ENCODE results near the gene CRYBG2.

Gene CRYBG2

DNA sequence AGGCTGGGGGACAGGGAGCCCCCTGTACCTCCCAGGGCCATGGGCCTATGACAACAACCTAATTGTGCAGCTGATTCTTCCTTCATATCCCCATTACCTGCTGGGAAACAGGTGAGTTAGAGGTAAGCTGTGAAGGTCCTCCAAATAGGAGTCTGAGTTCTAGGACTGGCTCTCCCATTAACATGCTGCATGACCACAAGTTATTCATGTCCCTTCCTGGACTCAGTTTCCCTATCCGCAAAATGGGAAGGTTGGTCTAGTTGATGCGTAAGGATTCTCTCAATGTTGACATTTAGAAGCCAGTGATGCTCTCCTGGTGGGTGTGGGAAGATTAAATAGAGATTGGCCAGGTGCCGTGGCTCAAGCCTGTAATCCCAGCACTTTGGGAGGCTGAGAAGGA, 14.6 kb upstream of the CRYBG2 start:
- H3K4me3 ChIP-seq (replicated peaks; ENCODE audit: low read depth, low read length), result no peak overlapping the region
- DNase-seq (ENCODE audit: low read depth), result no peak
- TF ChIP-seq, protein P1, sequence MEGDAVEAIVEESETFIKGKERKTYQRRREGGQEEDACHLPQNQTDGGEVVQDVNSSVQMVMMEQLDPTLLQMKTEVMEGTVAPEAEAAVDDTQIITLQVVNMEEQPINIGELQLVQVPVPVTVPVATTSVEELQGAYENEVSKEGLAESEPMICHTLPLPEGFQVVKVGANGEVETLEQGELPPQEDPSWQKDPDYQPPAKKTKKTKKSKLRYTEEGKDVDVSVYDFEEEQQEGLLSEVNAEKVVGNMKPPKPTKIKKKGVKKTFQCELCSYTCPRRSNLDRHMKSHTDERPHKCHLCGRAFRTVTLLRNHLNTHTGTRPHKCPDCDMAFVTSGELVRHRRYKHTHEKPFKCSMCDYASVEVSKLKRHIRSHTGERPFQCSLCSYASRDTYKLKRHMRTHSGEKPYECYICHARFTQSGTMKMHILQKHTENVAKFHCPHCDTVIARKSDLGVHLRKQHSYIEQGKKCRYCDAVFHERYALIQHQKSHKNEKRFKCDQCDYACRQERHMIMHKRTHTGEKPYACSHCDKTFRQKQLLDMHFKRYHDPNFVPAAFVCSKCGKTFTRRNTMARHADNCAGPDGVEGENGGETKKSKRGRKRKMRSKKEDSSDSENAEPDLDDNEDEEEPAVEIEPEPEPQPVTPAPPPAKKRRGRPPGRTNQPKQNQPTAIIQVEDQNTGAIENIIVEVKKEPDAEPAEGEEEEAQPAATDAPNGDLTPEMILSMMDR (IDR thresholded peaks at IDR 0.05; ENCODE audit: low read length, missing control alignments), result no peak

DNA sequence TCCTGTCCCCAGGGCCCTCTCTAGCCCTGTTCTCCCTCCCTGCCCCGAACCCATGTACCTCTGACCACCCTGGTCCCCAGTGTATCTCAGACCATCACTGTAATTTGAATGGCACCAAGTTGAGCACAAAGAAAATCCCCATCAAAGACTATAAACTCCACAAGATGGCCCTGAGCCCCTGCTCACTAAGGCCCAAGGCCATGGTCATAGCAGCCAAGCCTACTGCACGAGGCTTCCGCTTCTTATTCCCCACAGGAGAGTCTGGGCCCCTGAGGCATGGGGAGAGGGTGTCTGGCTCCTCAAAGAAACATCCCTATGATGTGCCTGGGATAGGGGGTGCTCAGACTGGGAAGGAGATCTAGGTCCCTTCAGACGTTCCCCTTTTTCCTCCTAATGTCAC, 14.1 kb upstream of the CRYBG2 start:
- TF ChIP-seq, protein P1 (IDR thresholded peaks at IDR 0.05; ENCODE audit: low read length, missing control alignments), result no peak
- no peak for DNase-seq (ENCODE audit: low read depth)

DNA sequence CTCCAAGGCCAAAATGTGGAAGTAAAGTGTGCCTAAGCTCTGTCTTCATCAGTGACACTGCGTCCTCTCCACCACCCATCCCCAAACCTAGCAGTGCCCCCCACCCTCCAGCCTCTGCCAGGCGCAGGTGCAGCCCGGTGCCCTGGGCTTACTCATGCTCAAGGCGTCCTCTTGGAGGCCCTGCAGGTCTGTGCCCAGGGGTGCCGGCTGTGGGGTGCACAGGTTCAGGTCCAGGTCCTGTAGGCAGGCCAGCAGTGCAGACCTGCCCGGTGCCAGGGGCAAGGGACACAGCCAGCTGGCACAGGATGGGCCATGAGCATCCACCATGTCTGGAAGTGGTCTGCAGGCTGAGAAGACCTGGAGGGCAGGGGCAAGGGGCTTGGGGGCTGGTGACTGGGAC, 13.5 kb upstream of the CRYBG2 start:
- DNase-seq (ENCODE audit: low read depth), result no peak
- H3K4me3 ChIP-seq (replicated peaks; ENCODE audit: low read depth, low read length), result no peak overlapping the region
- TF ChIP-seq, protein P1 (IDR thresholded peaks at IDR 0.05; ENCODE audit: low read length, missing control alignments), result no peak

More for the DNA sequence above, 14.1 kb upstream of the CRYBG2 start:
- H3K4me3 ChIP-seq (replicated peaks; ENCODE audit: low read depth, low read length), result no peak overlapping the region

DNA sequence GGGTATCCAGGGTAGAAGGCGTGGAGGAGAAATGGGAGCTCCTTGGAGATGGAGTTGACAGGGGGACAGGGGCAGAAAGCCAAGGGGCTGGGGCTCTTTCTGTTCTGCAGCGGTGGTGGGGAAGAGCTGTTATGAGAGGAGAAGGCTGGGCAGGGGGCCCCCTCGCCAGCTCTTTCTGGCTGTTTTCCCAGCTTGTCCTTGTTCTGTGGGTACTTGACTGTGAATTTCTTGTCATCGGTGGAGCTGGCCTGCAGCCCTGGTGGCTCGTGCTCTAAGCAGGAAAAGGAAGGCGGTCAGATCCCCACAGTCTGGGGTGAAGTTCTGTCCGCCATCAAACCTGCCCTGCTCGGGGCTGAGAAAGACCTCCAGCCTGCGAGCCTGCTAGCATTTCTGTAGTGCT, 11.0 kb upstream of the CRYBG2 start:
- DNase-seq (ENCODE audit: low read depth), result no peak
- TF ChIP-seq, protein P1 (IDR thresholded peaks at IDR 0.05; ENCODE audit: low read length, missing control alignments), result no peak
- H3K4me3 ChIP-seq (replicated peaks; ENCODE audit: low read depth, low read length), result no peak overlapping the region

GRCh38 chr1:26363549-26364448, 9.9 kb upstream of the CRYBG2 start:
- peak; percentile 72 for DNase-seq (ENCODE audit: low read depth)
- H3K4me3 ChIP-seq (replicated peaks; ENCODE audit: low read depth, low read length), result no peak overlapping the region
- TF ChIP-seq, protein P1 (IDR thresholded peaks at IDR 0.05; ENCODE audit: low read length, missing control alignments), result peak; percentile 99

GRCh38 chr1:26362331-26362730, 8.4 kb upstream of the CRYBG2 start:
- no peak overlapping the region for H3K4me3 ChIP-seq (replicated peaks; ENCODE audit: low read depth, low read length)
- TF ChIP-seq, protein P1 (IDR thresholded peaks at IDR 0.05; ENCODE audit: low read length, missing control alignments), result no peak
- no peak for DNase-seq (ENCODE audit: low read depth)

Measured in fibroblast of pulmonary artery (primary cell).